HG03442 (cell line): ENCODE measurements around the gene RAB43.

ENCODE experiments used
- ATAC-seq: cut with Tn5 transposase; IDR thresholded peaks from one replicate; pipeline ENCODE4 v1.9.1; 2021; ENCODE audit warnings: mild to moderate bottlenecking, moderate library complexity; ENCODE audit not compliant: unreplicated experiment

Gene RAB43

GRCh38 chr3:129039271-129040038 is 82.1 kb downstream of the RAB43 start:
- no peak for ATAC-seq

- no peak for ATAC-seq
Measured at GRCh38 chr3:129038121-129038855, 83.3 kb downstream of the RAB43 start.
